Measurements from ENCODE around the gene PFN1. TPM values are rescaled to one million over a fixed set of nuclear protein-coding genes. Genes with fewer than 3 reads are reported as not detected.
A peak's percentile ranks its signal among the peaks of the same experiment; 100 is the strongest.

The PFN1 gene
- total RNA-seq, 1 experiment from 2014 or later: 1,337 TPM

DNA sequence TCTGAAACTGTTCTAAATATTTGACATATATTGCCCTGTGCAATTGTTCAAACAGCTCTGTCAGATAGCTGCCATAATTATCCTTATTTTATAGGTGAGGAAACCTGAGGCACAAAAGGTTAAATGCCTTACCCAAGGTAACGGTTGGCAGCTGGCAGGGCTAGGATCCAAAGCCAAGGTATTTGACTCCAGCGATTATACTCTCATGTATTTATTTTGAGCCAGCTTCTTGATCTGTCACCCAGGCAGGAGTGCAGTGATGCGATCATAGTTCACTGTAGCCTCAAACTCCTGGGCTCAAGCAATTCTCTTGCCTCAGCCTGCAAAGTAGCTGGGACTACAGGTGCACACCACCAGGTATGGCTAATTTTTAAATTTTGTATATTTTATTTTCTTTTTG lies 9.8 kb upstream of the PFN1 start:
- Histone ChIP-seq H3K27ac (no peak overlapping the region), H3K9me3 (replicated peaks) (no peaks in the 10 kb centered on the region), H3K4me3 (no peak overlapping the region), H3K4me1 (replicated peaks) (peaks cover 11% of the 10 kb centered on the region), H3K27me3 (replicated peaks) (no peaks in the 10 kb centered on the region), H3K36me3 (peaks cover 40% of the 10 kb centered on the region)
- DNase-seq (ENCODE audit: low read depth in 1 of 2, low spot score in 2 of 2): no peak

DNA sequence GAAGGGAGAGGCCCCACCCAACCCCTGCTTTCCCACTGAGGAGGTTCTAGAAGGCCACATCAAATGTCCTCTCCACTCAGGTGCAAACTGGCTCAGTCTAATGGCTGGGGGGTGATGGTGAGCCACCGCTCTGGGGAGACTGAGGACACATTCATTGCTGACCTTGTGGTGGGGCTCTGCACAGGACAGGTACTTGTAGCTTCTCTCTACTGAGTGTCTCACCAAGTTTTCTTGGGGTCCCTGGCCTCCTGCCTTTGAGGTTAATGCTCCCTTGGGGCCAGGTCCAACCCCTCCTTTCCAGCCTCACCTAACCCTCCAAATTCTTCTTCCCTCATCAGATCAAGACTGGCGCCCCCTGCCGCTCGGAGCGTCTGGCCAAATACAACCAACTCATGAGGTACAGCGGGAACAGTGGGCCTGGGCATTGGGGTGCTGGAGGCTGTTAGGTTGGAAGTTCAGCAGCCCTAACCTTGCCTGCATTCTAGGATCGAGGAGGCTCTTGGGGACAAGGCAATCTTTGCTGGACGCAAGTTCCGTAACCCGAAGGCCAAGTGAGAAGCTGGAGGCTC lies 8.2 kb upstream of the PFN1 start:
- DNase-seq (ENCODE audit: low read depth in 1 of 2, low spot score in 2 of 2): no peak
- peaks cover 26% of the 10 kb centered on the region for H3K4me1 ChIP-seq (replicated peaks)
- no peaks in the 10 kb centered on the region for H3K9me3 ChIP-seq (replicated peaks)
- no peak overlapping the region for H3K27ac ChIP-seq
- no peaks in the 10 kb centered on the region for H3K27me3 ChIP-seq (replicated peaks)
- peaks cover 34% of the 10 kb centered on the region for H3K36me3 ChIP-seq
- no peak overlapping the region for H3K4me3 ChIP-seq

DNA sequence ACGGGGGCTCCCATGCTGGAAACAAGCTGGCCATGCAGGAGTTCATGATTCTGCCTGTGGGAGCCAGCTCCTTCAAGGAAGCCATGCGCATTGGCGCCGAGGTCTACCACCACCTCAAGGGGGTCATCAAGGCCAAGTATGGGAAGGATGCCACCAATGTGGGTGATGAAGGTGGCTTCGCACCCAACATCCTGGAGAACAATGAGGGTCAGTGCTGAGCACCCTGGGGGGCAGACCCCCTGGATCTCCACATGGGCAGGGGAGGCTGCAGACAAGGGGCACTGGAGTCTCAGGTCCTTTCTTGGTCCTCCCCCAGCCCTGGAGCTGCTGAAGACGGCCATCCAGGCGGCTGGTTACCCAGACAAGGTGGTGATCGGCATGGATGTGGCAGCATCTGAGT lies 6.8 kb upstream of the PFN1 start:
- H3K36me3 ChIP-seq: peaks cover 22% of the 10 kb centered on the region
- DNase-seq (ENCODE audit: low read depth in 1 of 2, low spot score in 2 of 2): no peak
- no peak overlapping the region for H3K27ac ChIP-seq
- H3K9me3 ChIP-seq (replicated peaks): no peaks in the 10 kb centered on the region
- H3K4me1 ChIP-seq (replicated peaks): peaks cover 41% of the 10 kb centered on the region
- H3K27me3 ChIP-seq (replicated peaks): no peaks in the 10 kb centered on the region
- no peak overlapping the region for H3K4me3 ChIP-seq

DNA sequence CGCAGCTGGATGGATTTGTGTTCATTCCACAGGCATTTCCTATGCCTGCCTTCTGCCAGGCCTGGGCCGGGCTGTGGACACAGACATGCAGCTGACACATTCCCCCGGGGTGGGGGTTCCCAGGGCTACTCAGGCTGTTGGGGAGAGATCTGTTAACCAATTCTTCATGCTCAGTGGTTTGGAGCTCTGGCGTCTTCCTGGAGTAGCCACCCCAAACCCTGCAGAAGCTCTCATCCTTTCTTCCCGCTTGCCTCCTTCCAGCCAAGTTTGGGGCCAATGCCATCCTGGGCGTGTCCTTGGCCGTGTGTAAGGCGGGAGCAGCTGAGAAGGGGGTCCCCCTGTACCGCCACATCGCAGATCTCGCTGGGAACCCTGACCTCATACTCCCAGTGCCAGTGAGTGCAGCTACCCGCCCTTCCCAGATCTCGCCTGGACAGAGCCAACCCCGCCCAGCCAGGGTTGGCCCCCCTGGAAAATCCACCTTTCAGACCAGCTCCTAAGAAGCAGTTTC lies 5.2 kb upstream of the PFN1 start:
- Histone ChIP-seq H3K4me3 (no peak overlapping the region), H3K27me3 (replicated peaks) (no peaks in the 10 kb centered on the region), H3K4me1 (replicated peaks) (peaks cover 55% of the 10 kb centered on the region), H3K27ac (no peak overlapping the region), H3K9me3 (replicated peaks) (no peaks in the 10 kb centered on the region), H3K36me3 (peaks cover 6% of the 10 kb centered on the region; the same call in 1 of the 2 replicates)
- no peak for DNase-seq (ENCODE audit: low read depth in 1 of 2, low spot score in 2 of 2)

DNA sequence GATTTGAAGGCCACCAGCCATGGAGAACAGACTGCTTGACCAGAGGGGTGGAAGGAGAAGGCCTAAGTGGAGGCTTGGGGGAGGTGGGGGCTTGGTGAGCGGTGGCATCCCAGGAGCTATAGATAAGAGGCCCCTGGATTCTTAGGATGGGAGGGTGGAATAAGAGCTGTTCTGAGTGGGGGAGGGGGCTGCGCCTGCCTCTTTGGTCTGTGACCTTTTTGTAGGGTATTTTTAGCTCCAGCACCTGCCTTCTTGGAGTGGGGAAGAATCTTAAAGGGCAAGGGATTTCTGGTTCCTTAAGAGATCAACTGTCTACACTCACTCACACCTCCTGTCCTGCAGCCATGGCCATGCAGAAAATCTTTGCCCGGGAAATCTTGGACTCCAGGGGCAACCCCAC lies 3.2 kb upstream of the PFN1 start:
- Histone ChIP-seq H3K27ac (no peak overlapping the region), H3K27me3 (replicated peaks) (no peaks in the 10 kb centered on the region), H3K36me3 (peaks cover 17% of the 10 kb centered on the region), H3K9me3 (replicated peaks) (no peaks in the 10 kb centered on the region), H3K4me1 (replicated peaks) (peaks cover 55% of the 10 kb centered on the region), H3K4me3 (no peak overlapping the region)
- no peak for DNase-seq (ENCODE audit: low read depth in 1 of 2, low spot score in 2 of 2)

DNA sequence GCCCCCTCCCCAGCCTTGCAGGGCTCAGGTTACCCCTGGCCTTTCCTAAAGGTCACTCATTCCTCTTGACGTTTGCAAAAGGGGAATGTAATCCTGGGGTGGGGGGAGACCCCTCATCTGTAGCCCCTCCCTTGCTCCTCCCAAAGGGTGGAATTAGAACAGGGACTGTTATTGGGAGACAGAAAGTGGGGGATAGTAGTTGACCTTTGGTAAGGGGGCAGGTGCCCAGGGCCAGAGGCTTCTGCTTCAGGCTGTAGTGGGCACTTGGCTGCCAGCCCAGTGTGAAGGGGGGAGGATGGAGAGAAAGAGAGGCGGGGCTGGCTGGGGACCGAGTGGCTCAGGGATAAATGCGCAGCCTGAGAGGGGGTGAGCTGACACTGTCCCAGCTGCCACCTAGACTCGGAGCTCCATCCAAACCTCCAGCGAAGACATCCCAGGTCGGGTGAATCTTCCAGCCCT lies 2.4 kb upstream of the PFN1 start, which contains the start of gene ENO3:
Gene ENO3 (plus strand): TSS at position 374 of the 459 bp plus-strand sequence. CDS start 711 bp downstream, outside the sequence.
- DNase-seq (ENCODE audit: low read depth in 1 of 2, low spot score in 2 of 2): no peak
- H3K4me3 ChIP-seq: peak within 1 kb of the TSS; percentile 92
- no peaks in the 10 kb centered on the region for H3K9me3 ChIP-seq (replicated peaks)

DNA sequence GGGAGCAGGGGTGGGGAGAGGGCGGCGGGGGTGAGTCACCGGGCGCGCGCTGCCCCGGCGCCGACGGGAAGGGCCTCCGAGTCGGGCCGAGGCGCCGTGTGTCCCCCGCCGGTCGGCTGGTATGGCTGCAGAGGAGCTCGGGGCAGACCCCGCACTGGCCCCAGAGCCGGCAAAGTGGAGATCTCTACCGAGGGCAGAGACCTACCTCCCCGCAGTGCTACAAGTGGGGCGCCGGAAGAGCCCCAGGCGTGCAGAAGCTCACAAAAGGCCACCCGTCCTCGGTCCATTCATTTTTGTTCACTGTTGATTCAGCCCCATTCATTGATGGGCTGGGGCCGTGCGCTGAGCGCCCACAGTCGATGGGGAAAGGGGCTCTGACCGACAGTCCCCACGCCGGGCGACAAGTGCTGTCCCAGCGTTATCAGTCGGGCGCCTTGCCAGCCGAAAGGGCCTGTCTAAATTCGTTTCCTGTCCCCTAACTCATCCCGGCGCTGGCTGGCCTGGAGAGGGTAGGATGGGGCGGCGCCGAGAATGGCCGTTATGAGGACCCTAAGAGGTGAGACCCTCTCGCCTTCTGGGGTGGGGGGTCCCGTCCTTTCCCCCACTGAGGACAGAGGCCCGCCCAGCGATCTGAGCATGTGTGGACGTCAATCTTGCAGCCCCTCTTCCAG lies 1.9 kb upstream of the PFN1 start:
- peaks cover 30% of the 10 kb centered on the region for H3K36me3 ChIP-seq
- H3K27ac ChIP-seq: peak overlapping the region; percentile 92
- H3K9me3 ChIP-seq (replicated peaks): no peaks in the 10 kb centered on the region
- peak overlapping the region; percentile 92 for H3K4me3 ChIP-seq
- peaks cover 67% of the 10 kb centered on the region for H3K4me1 ChIP-seq (replicated peaks)
- H3K27me3 ChIP-seq (replicated peaks): no peaks in the 10 kb centered on the region
- DNase-seq (ENCODE audit: low read depth in 1 of 2, low spot score in 2 of 2): peak in 1 of 2 experiments; percentile 70

More for the DNA sequence above, 2.4 kb upstream of the PFN1 start, which contains the start of gene ENO3:
- peak within 1 kb of the TSS; percentile 92 for H3K27ac ChIP-seq
- H3K36me3 ChIP-seq: peaks cover 24% of the 10 kb centered on the region
- peaks cover 61% of the 10 kb centered on the region for H3K4me1 ChIP-seq (replicated peaks)
- no peaks in the 10 kb centered on the region for H3K27me3 ChIP-seq (replicated peaks)

DNA sequence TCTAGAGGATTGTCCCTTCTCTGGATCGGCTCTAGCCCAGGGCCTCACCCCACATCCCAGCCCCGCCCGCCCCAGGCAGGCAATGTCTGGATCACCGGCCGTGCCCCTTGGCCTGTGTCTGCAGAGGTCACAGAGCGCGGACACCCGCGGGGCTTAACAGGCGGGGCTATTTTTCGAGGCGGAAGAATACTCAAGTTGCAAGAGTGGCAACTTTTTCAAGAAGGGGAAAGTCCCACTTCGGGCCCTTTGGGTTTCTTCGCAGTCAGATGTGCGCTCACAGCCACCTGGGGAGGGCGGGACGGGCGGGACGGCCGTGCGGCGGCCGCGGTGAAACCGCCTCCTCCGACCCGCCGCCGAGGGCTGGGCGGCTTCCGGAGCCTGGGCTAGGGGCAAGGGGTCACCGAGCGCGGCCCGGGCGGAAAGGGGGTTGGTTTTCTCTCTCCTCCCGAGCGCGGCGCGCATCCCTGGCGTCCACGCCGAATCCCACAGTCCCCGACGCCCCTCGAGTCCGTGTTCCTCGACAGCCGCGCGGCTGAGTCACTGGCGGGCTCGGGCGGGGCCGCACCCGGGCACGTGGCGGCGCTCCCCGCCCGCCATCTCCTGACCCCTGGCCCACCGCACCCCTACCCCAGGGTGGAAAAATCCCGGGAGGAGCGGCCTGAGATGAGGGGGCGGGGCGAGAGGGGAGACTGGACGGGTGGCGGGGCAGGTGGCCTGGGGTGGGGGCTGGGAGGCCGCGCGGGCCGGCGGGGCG lies 1.2 kb upstream of the PFN1 start:
- Histone ChIP-seq H3K9me3 (replicated peaks) (no peaks in the 10 kb centered on the region), H3K4me3 (peak overlapping the region; percentile 92), H3K27ac (peak overlapping the region; percentile 92), H3K4me1 (replicated peaks) (peaks cover 74% of the 10 kb centered on the region), H3K27me3 (replicated peaks) (no peaks in the 10 kb centered on the region), H3K36me3 (peaks cover 37% of the 10 kb centered on the region)
- peak; percentile 78 to 86 for DNase-seq (ENCODE audit: low read depth in 1 of 2, low spot score in 2 of 2)

DNA sequence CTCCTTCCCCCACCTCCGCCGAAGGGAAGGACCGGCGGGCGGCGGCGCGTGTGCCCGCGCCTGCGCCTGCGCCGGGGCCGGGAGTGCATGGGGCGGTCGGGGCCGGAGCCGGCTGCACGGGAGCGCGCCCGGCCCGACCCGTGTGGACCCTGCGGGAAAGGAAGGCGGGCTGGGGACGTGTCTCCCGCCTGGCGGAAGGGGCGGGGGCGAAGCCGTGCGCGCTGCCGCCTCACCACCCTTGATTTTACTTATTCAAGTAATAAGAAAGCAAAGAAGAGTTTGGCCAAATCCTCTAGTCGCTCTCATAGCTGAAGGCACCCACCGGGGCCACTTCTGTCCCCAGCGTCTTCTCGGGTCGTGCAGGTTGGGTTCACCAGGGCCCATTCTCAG lies 596 bp upstream of the PFN1 start:
- peak in 1 of 2 experiments; percentile 86 for DNase-seq (ENCODE audit: low read depth in 1 of 2, low spot score in 2 of 2)
- H3K4me3 ChIP-seq: peak overlapping the region; percentile 92
- peaks cover 75% of the 10 kb centered on the region for H3K4me1 ChIP-seq (replicated peaks)
- peaks cover 43% of the 10 kb centered on the region for H3K36me3 ChIP-seq
- no peaks in the 10 kb centered on the region for H3K27me3 ChIP-seq (replicated peaks)
- no peaks in the 10 kb centered on the region for H3K9me3 ChIP-seq (replicated peaks)
- peak overlapping the region; percentile 92 for H3K27ac ChIP-seq

DNA sequence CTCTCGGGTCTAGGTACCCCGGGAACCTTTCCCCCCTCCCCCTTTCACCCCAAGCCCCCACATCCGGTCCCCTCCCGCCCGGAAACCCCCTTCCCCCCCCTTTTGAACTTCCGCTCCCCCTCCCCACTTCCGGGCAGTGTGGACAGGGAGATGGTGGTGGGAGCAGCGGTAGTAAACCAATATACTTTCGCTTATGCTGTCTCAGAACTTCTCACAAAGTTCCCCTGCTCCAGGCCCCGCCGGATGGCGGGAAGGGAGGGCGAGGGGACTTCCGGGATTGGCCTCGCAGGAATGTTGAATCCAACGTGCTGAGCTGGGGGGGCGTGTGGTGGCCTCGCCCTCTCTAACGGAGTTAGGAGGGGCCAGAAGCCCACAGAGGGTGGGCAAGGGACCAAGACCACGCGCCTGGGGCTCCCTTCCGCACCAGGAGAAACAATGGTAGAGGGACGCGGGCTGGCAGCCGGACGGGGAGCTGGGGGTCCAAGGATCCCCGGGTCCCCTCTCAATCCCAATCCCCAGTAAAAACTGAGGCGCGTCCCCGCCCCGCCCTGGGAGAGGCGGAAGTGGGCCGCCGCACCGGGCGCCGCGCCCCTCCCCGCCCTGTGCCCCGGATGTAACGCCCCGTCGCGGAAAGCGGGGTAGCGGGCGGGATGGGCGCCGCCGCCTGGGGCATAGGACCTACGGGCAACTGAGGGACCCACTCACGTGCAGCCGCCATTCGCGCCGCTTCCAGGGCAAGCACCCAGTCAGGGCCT lies 742 bp downstream of the PFN1 start:
- peaks cover 56% of the 10 kb centered on the region for H3K36me3 ChIP-seq
- DNase-seq (ENCODE audit: low read depth in 1 of 2, low spot score in 2 of 2): peak; percentile 80 to 86
- peak overlapping the region; percentile 86 for H3K27ac ChIP-seq
- H3K27me3 ChIP-seq (replicated peaks): no peaks in the 10 kb centered on the region
- H3K9me3 ChIP-seq (replicated peaks): no peaks in the 10 kb centered on the region
- peaks cover 61% of the 10 kb centered on the region for H3K4me1 ChIP-seq (replicated peaks)
- peak overlapping the region; percentile 92 for H3K4me3 ChIP-seq

DNA sequence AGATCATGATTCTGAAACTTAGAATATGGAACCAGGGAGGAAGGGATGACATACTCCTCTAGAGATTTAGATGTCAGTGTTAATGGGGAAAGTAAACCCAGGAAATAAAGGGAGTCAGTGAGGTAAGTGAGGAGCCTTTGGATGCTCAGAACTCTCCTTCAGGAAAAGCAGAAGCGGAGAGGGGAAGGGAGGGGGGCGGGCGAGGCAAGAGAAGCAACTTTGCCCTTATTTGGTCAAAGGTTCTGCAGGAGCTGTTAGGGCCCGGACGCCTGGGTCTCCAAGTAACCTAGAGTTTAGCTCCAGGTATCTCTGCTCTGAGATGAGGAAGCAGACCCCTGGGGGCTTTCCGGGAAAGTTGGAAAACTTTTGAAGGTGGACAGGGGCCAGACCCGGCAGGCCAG lies 1.3 kb downstream of the PFN1 start:
- DNase-seq (ENCODE audit: low read depth in 1 of 2, low spot score in 2 of 2): peak in 1 of 2 experiments; percentile 47
- Histone ChIP-seq H3K27ac (no peak overlapping the region; the same call in 1 of the 2 replicates), H3K4me1 (replicated peaks) (peaks cover 56% of the 10 kb centered on the region), H3K27me3 (replicated peaks) (no peaks in the 10 kb centered on the region), H3K36me3 (peaks cover 61% of the 10 kb centered on the region), H3K4me3 (peak overlapping the region; percentile 92), H3K9me3 (replicated peaks) (no peaks in the 10 kb centered on the region)

DNA sequence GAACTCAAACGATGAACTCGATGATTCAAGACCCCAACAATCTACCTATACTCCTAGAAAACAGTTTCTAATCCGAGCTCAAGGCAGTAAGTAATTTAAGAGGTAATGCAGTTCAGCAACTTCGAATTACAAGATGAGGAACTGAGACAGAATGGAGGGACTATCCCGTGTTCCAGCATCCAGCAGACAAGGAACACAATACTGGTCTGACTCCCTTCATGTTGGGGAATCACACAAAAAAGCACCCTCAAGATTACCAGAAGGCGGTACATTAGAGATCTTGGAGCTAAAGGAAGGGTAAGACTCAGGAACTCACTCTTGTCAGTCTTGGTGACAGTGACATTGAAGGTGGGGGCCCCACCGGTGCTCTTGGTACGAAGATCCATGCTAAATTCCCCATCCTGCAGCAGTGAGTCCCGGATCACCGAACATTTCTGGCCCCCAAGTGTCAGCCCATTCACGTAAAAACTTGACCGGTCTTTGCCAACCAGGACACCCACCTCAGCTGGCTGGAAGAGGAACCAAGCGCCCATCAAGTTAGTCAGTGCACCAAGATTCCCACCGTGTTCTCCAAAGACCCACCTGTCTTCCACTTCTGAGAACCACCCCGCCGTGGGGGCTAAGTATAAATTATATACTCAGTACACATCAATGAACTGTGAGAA lies 1.9 kb downstream of the PFN1 start:
- no peak for DNase-seq (ENCODE audit: low read depth in 1 of 2, low spot score in 2 of 2)
- Histone ChIP-seq H3K27me3 (replicated peaks) (no peaks in the 10 kb centered on the region), H3K4me1 (replicated peaks) (peaks cover 55% of the 10 kb centered on the region), H3K9me3 (replicated peaks) (no peaks in the 10 kb centered on the region), H3K36me3 (peaks cover 66% of the 10 kb centered on the region), H3K4me3 (peak overlapping the region; percentile 92), H3K27ac (no peak overlapping the region; the same call in 1 of the 2 replicates)

DNA sequence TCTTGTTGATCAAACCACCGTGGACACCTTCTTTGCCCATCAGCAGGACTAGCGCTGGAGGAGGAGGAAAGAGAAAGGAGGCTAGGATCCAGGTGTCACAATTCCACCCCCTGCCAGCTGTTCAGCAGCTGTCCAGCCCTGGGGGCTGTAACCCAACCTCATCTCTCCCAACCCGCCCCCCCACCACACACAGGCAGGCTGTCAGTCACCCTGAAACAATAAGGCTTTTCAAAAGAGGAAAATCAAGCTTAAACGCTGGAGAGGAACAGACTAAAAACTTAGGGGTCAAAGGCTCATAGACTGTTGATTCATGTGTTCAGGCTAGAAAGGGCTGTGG lies 2.4 kb downstream of the PFN1 start:
- no peak for DNase-seq (ENCODE audit: low read depth in 1 of 2, low spot score in 2 of 2)
- H3K4me1 ChIP-seq (replicated peaks): peaks cover 55% of the 10 kb centered on the region
- peaks cover 72% of the 10 kb centered on the region for H3K36me3 ChIP-seq
- no peak overlapping the region for H3K27ac ChIP-seq
- peak overlapping the region; percentile 92 for H3K4me3 ChIP-seq
- no peaks in the 10 kb centered on the region for H3K9me3 ChIP-seq (replicated peaks)
- H3K27me3 ChIP-seq (replicated peaks): no peaks in the 10 kb centered on the region

Measured in SJSA1 (cell line).